GM12865 (cell line): Measurements from ENCODE around the gene SMIM31.

Source experiments
- DNase-seq: peaks from one replicate; pipeline ENCODE4 v3.0.0; 2010; ENCODE audit warnings: low read depth
- H3K4me3 ChIP-seq: 2 replicates; pipeline ENCODE4 v1.5.1; 2011; ENCODE audit warnings: mild to moderate bottlenecking, low read depth, low read length, control low read depth
- TF ChIP-seq, protein P1 (sequence below): IDR thresholded peaks from 2 replicates; pipeline ENCODE4 v1.5.1; 2011; ENCODE audit warnings: low read length, control low read depth, low read depth, inconsistent platforms; ENCODE audit not compliant: insufficient read depth; ENCODE audit errors: missing control alignments

SMIM31 gene

GRCh38 chr4:164753873-164754488, at the start of gene SMIM31:
Gene SMIM31 (plus strand): TSS chr4:164754131. CDS start chr4:164770444, 16,313 bp downstream.
- no peak for DNase-seq
- TF ChIP-seq, protein P1, sequence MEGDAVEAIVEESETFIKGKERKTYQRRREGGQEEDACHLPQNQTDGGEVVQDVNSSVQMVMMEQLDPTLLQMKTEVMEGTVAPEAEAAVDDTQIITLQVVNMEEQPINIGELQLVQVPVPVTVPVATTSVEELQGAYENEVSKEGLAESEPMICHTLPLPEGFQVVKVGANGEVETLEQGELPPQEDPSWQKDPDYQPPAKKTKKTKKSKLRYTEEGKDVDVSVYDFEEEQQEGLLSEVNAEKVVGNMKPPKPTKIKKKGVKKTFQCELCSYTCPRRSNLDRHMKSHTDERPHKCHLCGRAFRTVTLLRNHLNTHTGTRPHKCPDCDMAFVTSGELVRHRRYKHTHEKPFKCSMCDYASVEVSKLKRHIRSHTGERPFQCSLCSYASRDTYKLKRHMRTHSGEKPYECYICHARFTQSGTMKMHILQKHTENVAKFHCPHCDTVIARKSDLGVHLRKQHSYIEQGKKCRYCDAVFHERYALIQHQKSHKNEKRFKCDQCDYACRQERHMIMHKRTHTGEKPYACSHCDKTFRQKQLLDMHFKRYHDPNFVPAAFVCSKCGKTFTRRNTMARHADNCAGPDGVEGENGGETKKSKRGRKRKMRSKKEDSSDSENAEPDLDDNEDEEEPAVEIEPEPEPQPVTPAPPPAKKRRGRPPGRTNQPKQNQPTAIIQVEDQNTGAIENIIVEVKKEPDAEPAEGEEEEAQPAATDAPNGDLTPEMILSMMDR = no peak
- H3K4me3 ChIP-seq = no peak within 1 kb of the TSS

- TF ChIP-seq, protein P1 = no peak
- no peak for DNase-seq
- H3K4me3 ChIP-seq = no peak overlapping the region
Observed at GRCh38 chr4:164706675-164707074, 47.3 kb upstream of the SMIM31 start.

- TF ChIP-seq, protein P1 = peak; percentile 30
- peak; percentile 36 for DNase-seq
- no peak overlapping the region for H3K4me3 ChIP-seq
Observed at GRCh38 chr4:164716901-164717300, 37.0 kb upstream of the SMIM31 start.

DNA sequence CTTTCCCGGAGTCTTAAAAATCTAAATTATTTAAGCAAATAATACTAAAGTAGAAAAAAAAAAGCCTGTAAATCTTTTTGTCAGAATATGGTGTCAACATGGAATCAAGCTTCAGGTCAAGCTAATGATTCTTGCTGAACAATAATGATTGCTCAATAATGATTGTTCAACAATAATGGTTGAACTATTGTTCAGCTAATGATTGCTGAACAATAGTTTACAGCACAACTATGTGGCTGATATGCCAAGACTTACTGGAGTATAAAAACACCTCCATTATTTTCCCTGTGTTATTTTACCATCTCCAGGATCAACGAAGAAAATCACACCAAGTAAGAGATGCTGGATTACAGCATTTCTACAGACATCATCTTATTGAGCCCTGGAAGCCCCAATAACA, 35.1 kb upstream of the SMIM31 start:
- H3K4me3 ChIP-seq = no peak overlapping the region
- DNase-seq = no peak
- TF ChIP-seq, protein P1 = no peak

- TF ChIP-seq, protein P1 = no peak
- DNase-seq = peak; percentile 21
- H3K4me3 ChIP-seq = no peak overlapping the region
Observed at GRCh38 chr4:164725066-164725465, 28.9 kb upstream of the SMIM31 start.

- TF ChIP-seq, protein P1 = no peak
- H3K4me3 ChIP-seq = no peak overlapping the region
- DNase-seq = peak; percentile 25
Observed at GRCh38 chr4:164730705-164731393, 23.1 kb upstream of the SMIM31 start.
